HUES48 (cell line): ENCODE data around the gene KRT78.

Experiments used
- H3K27ac ChIP-seq: one replicate; pipeline ENCODE4 v1.7.0; 2013; ENCODE audit warnings: low read depth, low read length, inconsistent platforms
- H3K27me3 ChIP-seq: 2 replicates; pipeline ENCODE4 v1.6.1; 2013; ENCODE audit warnings: mild to moderate bottlenecking, low read length; ENCODE audit not compliant: control insufficient read depth, insufficient read depth
- H3K36me3 ChIP-seq: 2 replicates; pipeline ENCODE4 v1.6.1; 2013; ENCODE audit warnings: low read length; ENCODE audit not compliant: control insufficient read depth, insufficient read depth
- H3K4me1 ChIP-seq: 2 replicates; pipeline ENCODE4 v1.6.1; 2013; ENCODE audit warnings: mild to moderate bottlenecking, low read length; ENCODE audit not compliant: control insufficient read depth, insufficient read depth
- H3K4me3 ChIP-seq: 2 replicates; pipeline ENCODE4 v1.5.1; 2013; ENCODE audit warnings: mild to moderate bottlenecking, low read depth, low read length
- H3K9ac ChIP-seq: 2 replicates; pipeline ENCODE4 v1.6.1; 2013; ENCODE audit warnings: mild to moderate bottlenecking, low read depth, low read length, moderate library complexity
- H3K9me3 ChIP-seq: 2 replicates; pipeline ENCODE4 v1.6.1; 2013; ENCODE audit warnings: low read length; ENCODE audit not compliant: control insufficient read depth, insufficient read depth

KRT78 gene

DNA sequence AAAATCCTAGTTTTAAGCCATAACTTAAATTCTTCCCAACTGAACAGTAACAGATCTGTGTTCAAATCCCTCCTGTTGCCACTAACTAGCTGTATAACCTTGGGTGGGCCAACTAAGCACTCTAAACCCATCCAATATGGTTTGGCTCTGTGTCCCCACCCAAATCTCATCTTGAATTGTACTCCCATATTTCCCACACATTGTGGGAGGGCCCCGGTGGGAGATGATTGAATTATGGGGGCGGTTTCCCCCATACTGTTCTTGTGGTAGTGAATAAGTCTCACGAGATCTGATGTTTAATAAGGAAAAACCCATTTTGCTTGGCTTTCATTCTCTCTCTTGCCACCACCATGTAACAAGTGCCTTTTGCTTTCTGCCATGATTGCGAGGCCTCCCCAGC, 33.6 kb downstream of the KRT78 start:
- Histone ChIP-seq H3K9ac (no peak overlapping the region), H3K36me3 (no peaks in the 10 kb centered on the region), H3K4me3 (no peak overlapping the region), H3K27ac (no peak overlapping the region), H3K9me3 (no peaks in the 10 kb centered on the region), H3K4me1 (no peaks in the 10 kb centered on the region), H3K27me3 (no peaks in the 10 kb centered on the region)

GRCh38 chr12:52814710-52815155, 34.1 kb downstream of the KRT78 start:
- no peaks in the 10 kb centered on the region for H3K27me3 ChIP-seq
- no peak overlapping the region for H3K4me3 ChIP-seq
- no peak overlapping the region for H3K9ac ChIP-seq
- no peaks in the 10 kb centered on the region for H3K9me3 ChIP-seq
- H3K4me1 ChIP-seq, result no peaks in the 10 kb centered on the region
- H3K36me3 ChIP-seq, result no peaks in the 10 kb centered on the region
- H3K27ac ChIP-seq, result no peak overlapping the region

- no peak within 1 kb of the TSS for H3K27ac ChIP-seq
- no peaks in the 10 kb centered on the region for H3K9me3 ChIP-seq
- H3K36me3 ChIP-seq, result no peaks in the 10 kb centered on the region
- H3K27me3 ChIP-seq, result no peaks in the 10 kb centered on the region
- H3K9ac ChIP-seq, result no peak within 1 kb of the TSS
- no peak within 1 kb of the TSS for H3K4me3 ChIP-seq
- no peaks in the 10 kb centered on the region for H3K4me1 ChIP-seq
Measured at GRCh38 chr12:52813885-52814709, 34.7 kb downstream of the KRT78 start, which contains the start of gene KRT4. TSS of gene KRT4 (minus strand) at chr12:52814116. CDS start at chr12:52814058, 58 bp downstream.

DNA sequence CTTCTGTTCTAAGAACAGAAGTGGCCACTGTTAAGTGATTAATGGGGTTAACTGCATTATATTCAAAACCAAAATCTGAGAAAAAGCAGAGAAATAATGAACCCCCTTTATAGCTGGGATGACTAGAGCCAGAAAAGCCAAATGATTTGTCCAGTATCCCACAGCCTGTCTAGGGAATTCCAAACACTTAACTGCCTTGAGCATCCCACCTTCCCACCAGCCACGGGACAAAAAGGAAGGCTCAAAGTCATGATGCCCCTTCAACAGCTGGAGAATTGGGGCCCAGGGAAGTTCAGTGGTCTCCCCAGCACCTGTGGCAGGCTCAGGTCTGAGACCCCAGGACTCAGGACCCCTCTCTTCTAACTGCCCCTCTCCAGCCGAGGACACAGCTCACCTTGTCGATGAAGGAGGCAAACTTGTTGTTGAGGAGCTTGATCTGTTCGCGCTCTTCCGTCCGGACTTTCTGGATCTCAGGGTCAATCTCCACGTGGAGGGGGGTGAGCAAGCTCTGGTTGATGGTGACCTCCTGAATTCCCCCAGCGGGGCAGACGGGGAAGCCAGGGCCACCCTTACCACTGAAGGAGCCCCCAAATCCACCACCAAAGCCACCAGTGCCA, 35.5 kb downstream of the KRT78 start:
- no peaks in the 10 kb centered on the region for H3K27me3 ChIP-seq
- no peak overlapping the region for H3K27ac ChIP-seq
- H3K9me3 ChIP-seq, result no peaks in the 10 kb centered on the region
- no peak overlapping the region for H3K9ac ChIP-seq
- H3K36me3 ChIP-seq, result no peaks in the 10 kb centered on the region
- H3K4me1 ChIP-seq, result no peaks in the 10 kb centered on the region
- H3K4me3 ChIP-seq, result no peak overlapping the region

DNA sequence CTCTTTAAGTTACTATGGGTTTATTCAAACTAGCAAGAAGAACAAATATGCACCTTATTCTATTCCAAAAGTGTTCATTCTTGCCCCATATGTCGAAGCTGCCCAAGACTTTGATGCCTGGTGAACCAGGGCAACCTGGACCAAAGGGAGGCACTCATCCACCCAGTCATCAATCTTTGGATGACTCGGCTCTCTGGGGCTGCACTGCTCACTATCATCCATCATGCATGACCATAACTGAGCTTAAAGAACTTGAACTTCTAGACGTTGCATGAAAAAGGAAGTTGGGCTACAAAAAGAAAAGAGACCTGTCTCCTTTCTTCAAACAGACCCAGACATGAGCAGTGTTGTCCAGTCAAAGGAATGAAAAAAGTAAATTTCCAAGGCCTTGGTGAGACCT, 36.0 kb downstream of the KRT78 start:
- Histone ChIP-seq H3K4me3 (no peak overlapping the region), H3K27ac (no peak overlapping the region), H3K9ac (no peak overlapping the region), H3K27me3 (no peaks in the 10 kb centered on the region), H3K36me3 (no peaks in the 10 kb centered on the region), H3K9me3 (no peaks in the 10 kb centered on the region), H3K4me1 (no peaks in the 10 kb centered on the region)

GRCh38 chr12:52812073-52812400, 36.8 kb downstream of the KRT78 start:
- Histone ChIP-seq H3K4me3 (no peak overlapping the region), H3K36me3 (no peaks in the 10 kb centered on the region), H3K9me3 (no peaks in the 10 kb centered on the region), H3K4me1 (no peaks in the 10 kb centered on the region), H3K9ac (no peak overlapping the region), H3K27me3 (no peaks in the 10 kb centered on the region), H3K27ac (no peak overlapping the region)

DNA sequence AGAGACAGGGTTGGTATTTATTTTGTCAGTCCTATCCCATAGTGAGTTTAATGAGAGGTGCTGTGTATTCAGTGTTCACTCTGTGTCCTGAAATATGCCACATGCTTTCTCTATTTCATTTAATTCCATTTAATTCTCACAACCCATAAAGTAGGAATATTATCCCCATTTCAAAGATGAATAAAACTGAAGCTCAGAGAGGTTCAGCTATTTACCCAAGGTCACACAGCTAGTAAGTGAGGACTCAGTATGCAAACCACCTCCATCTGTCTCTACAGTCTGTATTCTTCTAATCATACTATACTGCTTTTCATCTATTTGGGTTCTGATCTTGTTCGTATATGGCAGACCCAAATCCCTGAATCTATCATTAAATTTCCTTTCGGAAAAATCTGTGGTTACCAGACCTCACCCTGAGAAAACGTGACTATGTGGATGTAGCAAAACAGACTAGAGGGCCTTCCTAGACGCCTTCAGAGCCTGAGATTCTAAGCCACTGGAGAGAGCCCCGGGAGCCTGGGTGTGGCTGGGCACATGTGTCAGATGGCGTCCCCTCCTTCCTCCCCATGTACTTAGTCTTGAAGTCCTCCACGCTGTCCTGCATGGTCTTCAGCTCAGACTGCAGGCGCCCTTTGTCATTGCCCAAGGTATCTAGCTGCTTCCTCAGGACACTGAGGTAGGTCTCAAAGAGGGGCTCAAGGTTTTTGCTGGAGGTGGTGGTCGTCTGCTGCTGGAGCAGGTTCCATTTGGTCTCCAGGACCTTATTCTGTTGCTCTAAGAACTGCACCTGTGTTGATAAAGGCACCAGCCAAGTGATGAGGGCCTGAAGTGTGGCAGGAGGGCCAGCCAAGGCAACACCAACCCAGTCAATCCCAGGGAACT, 37.4 kb downstream of the KRT78 start:
- no peaks in the 10 kb centered on the region for H3K4me1 ChIP-seq
- H3K27me3 ChIP-seq, result no peaks in the 10 kb centered on the region
- H3K9me3 ChIP-seq, result no peaks in the 10 kb centered on the region
- no peaks in the 10 kb centered on the region for H3K36me3 ChIP-seq
- no peak overlapping the region for H3K27ac ChIP-seq
- no peak overlapping the region for H3K9ac ChIP-seq
- no peak overlapping the region for H3K4me3 ChIP-seq

DNA sequence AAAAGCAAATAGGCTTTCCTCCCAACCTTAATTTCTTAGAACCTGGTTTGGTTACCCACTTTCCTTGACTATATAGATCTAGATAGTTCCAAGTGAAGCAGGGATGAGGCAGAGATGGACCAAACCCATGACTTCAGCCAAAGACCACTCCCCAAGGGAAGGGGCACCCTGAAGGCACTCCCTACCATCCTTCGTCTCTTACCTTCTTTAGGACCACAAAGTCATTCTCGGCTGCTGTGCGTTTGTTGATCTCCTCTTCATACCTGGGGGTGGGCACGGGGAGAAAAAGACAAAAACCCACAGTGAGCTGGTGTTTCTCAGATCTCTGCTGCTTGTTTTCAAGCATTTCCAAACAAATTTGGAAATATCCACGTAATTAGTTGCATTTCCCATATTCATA, 38.2 kb downstream of the KRT78 start:
- H3K27me3 ChIP-seq, result no peaks in the 10 kb centered on the region
- H3K4me1 ChIP-seq, result peaks cover under 1% of the 10 kb centered on the region; the same call in 1 of the 2 replicates

DNA sequence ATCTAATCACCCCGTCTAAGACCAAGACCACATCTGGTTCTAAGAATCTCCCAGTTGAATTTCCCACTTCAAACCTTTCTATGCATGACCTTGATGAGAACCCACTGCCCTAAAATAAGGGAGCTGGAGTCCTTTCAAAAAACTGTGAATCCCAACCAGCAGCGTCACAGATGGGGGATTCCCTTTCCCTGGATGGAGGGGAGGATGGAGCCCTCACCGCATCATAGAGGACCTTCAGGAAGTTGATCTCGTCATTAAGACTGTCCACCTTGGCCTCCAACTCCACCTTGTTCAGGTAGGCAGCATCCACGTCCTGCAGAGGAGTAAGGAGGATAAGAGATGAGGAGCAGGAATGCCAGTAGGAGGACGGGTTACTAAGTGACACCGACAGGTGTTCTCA, 39.6 kb downstream of the KRT78 start:
- Histone ChIP-seq H3K36me3 (no peaks in the 10 kb centered on the region), H3K4me3 (no peak overlapping the region), H3K27me3 (no peaks in the 10 kb centered on the region), H3K9ac (no peak overlapping the region), H3K27ac (no peak overlapping the region), H3K9me3 (no peaks in the 10 kb centered on the region), H3K4me1 (peaks cover 10% of the 10 kb centered on the region)

More for the DNA sequence above, 38.2 kb downstream of the KRT78 start:
- no peak overlapping the region for H3K27ac ChIP-seq
- H3K36me3 ChIP-seq, result no peaks in the 10 kb centered on the region
- no peak overlapping the region for H3K4me3 ChIP-seq
- no peaks in the 10 kb centered on the region for H3K9me3 ChIP-seq
- H3K9ac ChIP-seq, result no peak overlapping the region

DNA sequence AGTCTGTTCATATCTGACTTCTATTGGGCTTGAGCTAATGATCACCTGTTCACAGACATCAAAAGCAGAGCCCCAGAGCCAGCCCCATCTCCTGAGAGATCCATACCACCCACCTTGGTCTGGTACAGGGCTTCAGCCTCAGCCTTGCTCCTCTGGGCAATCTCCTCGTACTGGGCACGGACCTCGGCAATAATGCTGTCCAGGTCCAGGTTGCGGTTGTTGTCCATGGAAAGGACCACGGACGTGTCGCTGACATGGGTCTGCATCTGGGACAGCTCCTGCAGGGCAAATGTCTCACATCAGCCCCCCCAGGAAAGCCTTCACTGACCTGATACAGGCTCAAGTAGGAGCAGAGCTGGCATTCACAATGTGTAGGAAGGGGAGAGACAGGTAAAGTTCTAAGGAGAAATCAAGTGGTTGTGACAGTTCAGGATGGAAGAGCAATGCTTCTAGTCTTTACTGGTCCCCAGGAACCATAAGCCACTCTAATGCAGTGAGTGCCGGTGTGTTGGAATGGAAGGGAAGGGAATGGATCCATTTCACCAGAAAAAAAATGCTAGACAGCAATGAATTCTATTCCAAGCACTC, 40.1 kb downstream of the KRT78 start:
- H3K36me3 ChIP-seq, result no peaks in the 10 kb centered on the region
- H3K27ac ChIP-seq, result no peak overlapping the region
- H3K9ac ChIP-seq, result no peak overlapping the region
- no peaks in the 10 kb centered on the region for H3K9me3 ChIP-seq
- no peak overlapping the region for H3K4me3 ChIP-seq
- peaks cover 10% of the 10 kb centered on the region for H3K4me1 ChIP-seq
- no peaks in the 10 kb centered on the region for H3K27me3 ChIP-seq
